HG03045 (cell line): ENCODE data around the gene RNF141.

ENCODE experiments used
- ATAC-seq: cut with Tn5 transposase; IDR thresholded peaks from one replicate; pipeline ENCODE4 v1.9.1; 2021; ENCODE audit warnings: mild to moderate bottlenecking, moderate library complexity; ENCODE audit not compliant: unreplicated experiment

Gene RNF141

GRCh38 chr11:10540915-10541560, at the start of gene RNF141:
TSS of gene RNF141 (minus strand) at chr11:10541187. CDS start at chr11:10534158, 7,029 bp downstream.
- peak; percentile 99 for ATAC-seq

DNA sequence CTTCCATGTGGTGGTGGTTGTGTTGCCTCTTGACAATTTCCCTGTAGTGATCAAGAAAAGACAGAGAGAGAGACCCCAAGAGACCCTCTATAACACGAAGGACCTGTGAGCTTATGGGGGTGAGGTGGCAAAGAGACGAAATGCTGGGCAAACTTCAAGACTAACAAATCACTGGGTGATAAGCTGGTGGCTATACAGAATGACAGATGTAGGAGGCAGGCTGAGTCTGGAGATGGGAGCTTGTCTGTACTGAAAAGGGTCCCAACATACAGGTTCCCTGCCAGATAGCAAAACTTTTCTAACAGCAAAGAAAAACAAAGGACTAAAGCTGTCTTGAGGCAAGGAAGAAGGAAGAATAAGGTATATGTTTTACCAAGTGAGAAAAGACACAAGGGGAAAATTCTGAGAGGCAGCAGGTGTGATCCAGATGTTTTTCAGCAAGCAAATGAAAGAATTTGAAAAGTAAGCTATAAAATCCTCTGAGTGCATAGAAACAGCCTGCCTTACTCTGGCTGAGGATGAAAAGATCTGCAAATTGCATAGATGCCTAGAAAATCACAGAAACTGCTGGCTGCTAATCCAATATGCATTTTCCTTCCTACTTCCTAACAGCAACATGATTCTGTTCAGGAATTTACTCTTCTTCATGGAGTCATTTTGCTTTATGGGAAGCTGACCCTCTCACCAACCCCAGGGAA, 49.4 kb upstream of the RNF141 start:
- ATAC-seq = no peak

DNA sequence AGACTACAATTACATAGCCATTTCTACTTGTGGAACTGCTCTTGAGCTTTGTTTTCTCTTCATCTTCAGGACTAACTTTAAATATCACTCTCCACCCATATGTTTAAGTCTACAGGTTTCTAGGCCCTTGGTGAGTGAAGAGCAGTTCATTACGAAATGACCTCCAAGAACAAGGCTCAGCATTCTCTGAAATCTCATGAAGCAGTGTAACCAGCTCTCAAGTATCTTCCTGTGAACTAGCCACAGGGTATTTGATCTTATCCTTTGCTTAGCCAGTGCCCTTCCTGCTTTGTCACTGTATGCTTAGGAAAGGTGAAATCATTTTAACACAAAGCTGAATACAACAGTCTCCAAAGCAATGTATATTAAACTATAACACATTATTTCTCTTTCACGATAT, 47.9 kb upstream of the RNF141 start:
- no peak for ATAC-seq

DNA sequence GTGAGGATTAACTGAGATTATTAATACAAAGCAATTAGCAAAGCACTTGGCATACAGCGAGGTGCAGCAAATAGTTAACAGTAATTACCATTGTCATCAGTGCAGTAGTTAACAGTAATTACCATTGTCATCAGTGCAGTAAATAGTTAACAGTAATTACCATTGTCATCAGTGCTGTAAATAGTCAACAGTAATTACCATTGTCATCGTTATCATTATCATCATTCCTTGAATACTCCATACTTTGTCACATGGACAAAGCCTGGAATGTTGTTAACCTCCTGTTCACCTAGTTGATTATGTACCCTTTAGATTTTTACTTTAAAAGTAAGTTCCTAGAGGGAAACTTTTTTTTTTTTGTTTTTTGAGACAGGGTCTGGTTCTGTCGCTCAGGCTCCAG, 47.0 kb upstream of the RNF141 start:
- no peak for ATAC-seq

DNA sequence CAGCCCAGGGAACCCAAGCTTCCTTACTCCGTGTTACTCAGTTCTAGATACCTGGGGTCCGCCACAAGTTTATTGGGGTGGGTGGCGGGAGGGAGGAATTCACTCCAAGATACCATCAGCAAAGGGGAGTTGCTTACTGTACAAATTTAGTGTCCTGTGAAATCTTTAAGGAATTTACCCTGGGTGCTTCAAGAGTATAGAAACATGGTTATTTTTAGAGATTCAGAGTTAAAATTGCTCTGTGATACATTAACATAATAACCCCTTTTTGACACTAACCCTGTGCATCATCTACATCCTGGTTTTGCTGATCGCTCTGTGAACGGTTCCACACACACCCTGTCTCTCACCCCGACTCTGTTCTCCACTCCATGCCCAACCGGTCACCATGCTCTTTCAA, 46.4 kb upstream of the RNF141 start:
- ATAC-seq = no peak

GRCh38 chr11:10584071-10584501, 43.1 kb upstream of the RNF141 start:
- ATAC-seq = no peak

DNA sequence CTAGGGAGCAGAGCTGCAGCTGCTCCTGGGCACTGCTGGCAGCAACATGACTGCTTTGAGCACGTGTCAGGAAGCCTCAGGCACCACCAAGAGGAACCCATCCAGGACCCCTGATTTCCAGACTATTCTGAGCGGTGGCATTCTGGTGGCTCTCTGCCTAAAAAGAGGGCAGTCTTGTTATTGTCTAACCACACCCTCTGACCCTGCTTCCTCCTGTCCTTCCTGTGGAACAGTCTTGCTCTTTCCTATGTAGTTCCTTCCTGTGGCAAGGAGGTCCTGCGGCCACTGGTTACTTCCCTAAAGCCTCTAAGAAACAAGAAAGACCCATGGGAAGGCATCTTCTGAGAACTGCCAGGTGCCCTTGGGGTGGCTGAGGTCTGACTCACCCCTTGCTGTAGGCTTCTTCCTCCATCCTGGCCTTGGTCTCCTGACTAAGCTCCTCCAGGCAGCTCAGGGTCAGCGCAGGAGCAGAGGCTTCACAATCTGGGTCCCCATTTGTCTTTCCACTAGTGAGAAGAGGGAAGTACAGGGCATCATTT, 40.6 kb upstream of the RNF141 start:
- ATAC-seq = no peak

GRCh38 chr11:10580623-10581022, 39.6 kb upstream of the RNF141 start:
- ATAC-seq = no peak

- ATAC-seq = no peak
Observed at GRCh38 chr11:10579700-10580099, 38.7 kb upstream of the RNF141 start.

- no peak for ATAC-seq
Observed at GRCh38 chr11:10576035-10576398, 35.0 kb upstream of the RNF141 start.

DNA sequence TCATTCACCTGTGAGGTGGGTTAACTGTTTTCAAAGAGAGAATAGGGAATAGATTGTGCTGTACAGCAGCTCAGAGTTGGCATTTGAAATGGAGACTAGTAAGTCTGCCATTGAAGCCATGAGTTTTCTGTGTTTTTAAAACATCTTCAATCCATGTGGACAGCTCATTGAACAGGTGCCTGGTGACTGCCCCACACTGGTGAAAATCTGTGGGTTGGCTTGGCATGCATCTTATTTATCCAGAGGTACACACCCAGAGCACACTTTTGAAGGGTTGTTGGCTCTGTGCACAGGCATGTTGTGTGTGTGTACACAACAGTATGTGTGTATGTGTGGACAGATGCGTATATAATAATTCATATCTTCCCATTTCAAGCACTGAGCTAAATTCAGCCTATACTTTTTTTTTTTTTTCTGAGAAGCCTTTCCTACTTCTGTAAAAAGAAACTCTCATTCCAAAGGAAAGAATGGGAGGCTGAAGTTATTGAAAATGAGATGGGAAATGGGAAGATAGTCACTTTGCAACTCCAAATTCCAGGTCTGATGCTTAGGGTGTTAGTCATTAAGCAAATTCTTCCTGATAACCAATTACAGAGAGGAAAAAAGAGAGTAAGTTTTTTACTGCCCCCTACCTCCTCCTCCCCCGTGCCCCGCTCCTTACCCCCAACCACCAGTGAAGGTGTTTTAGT, 34.5 kb upstream of the RNF141 start:
- no peak for ATAC-seq

- ATAC-seq = no peak
Observed at GRCh38 chr11:10573556-10573955, 32.6 kb upstream of the RNF141 start.

- ATAC-seq = no peak
Observed at GRCh38 chr11:10573028-10573427, 32.0 kb upstream of the RNF141 start.

- ATAC-seq = no peak
Observed at GRCh38 chr11:10572533-10572932, 31.5 kb upstream of the RNF141 start.

GRCh38 chr11:10568486-10568941, 27.5 kb upstream of the RNF141 start, which contains the start of gene LYVE1:
TSS of gene LYVE1 (minus strand) at chr11:10568665. CDS start at chr11:10568532, 133 bp downstream.
- ATAC-seq = no peak

DNA sequence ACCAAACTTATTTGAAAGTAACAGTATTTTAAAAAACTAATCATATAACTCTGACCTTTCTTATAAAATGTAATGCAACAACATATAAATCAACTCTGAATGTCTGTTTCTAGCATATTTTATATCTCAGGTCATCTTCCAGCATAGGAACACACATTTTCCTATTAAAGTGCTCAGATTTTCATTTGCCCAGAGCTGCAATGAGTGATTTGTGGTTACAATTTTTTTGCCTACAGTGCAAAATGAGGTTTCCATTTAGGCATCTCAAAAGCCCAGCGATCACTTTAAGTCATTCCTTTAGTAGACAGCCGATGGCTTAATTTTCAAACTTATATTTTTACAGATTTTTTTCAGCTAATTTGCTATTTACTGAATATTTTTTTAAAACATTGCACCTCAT, 26.5 kb upstream of the RNF141 start:
- no peak for ATAC-seq

GRCh38 chr11:10566257-10566957, 25.4 kb upstream of the RNF141 start:
- no peak for ATAC-seq

DNA sequence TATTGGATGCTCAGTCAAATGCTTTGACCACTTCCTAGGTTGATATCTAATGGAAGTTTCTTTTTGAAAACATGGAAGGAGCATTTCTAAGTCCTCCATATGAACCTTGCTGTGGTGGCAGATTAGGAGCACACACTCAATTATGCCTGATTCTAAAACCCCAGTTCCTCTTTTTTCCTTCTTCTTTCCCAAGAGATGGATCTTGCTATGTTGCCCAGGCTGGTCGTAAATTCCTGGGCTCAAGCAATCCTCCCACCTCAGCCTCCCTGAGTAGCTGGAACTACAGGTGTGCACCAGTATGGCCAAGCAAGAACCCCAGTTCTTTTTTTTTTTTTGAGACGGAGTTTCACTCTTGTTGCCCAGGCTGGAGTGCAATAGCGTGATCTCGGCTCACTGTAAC, 24.5 kb upstream of the RNF141 start:
- ATAC-seq = no peak

- no peak for ATAC-seq
Observed at GRCh38 chr11:10564696-10565318, 23.8 kb upstream of the RNF141 start.

DNA sequence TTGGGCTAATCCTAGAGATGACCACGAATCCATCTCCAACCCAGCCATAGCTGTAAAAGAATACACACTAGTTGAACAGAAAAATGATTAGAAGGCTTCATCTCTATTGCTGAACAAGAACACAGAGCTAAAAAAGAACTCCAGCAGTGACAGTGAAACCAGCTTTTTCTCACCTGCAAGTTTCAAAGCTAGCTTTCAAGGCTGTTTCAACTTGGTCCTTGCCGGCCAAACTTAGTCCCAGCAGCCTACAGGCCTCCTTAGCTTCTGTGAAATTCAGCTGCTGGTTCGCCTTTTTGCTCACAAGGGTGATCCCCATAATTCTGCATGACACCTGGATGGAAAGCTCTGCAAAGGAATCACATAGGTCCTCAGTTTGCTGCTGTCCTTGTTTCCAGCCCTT, 23.0 kb upstream of the RNF141 start:
- no peak for ATAC-seq

GRCh38 chr11:10561947-10562346, 21.0 kb upstream of the RNF141 start:
- ATAC-seq = no peak
